ENCODE data around the gene FGFBP3.

- TF ChIP-seq CTCF (IDR thresholded peaks at IDR 0.05) (no peak), POLR2A (IDR thresholded peaks at IDR 0.05) (no peak)
These were observed 17.9 kb downstream of the FGFBP3 start for GRCh38 chr10:91891125-91892001.
